Stimulated activated CD8-positive, alpha-beta memory T cell treated with anti-CD3 and anti-CD28 coated beads, Interleukin-7, amount 100 ng/mL, for 1 hour (primary cell): ENCODE data around the gene SH2D3A.
A peak's percentile ranks its signal among the peaks of the same experiment; 100 is the strongest.
"Not testable (repeated sequence)": the region's sequence is repeated elsewhere in the genome, so short reads cannot be mapped to it uniquely, and the experiment has no call there.

ENCODE experiments used
- DNase-seq, 2 donors: peaks; one replicate each; pipeline ENCODE4 v3.0.0-alpha.2; 2020; ENCODE audit warnings: low read depth in 2 of 2

SH2D3A gene

DNA sequence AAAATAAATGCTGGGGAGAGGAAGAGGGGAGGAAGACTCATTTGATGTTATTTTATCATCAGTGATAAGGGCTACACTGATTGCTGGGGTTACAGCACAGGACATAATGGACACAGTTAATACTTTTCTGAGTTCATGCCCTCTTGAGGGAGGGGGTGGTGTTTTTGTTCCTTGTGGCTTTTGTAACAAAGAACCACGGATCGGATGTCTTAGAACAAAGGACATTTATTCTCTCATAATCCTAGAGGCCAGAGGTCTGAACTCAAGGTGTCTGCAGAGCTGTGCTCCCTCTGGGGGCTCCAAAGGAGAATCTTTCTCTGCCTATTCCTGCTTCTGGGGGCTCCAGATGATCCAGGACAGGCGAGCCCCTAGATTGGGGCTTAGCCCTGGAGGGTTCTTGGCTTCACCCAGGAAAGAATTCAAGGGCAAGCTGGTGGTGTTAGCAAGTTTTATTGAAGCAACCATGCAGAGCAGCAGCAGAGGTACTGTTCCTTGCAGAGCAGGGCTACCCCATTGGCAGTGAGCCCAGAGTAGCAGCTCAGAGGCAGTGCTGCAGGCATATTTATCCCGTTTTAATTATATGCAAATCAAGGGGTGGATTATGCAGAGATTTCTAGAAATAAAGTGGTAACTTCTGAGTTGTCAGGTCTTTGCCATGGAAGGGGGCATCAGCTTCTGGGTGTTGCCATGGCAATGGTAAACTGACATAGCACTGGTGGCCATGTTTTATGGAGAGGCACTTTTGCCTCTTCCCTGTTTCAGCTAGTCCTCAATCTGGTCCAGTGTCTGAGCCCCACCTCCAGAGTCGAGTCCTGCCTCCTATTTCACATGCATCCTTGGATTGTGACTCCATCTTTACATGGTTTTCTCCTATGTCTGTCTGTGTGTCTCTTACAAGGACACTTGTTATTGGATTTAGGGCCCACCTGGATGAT, 23.2 kb upstream of the SH2D3A start:
- no peak for DNase-seq

DNA sequence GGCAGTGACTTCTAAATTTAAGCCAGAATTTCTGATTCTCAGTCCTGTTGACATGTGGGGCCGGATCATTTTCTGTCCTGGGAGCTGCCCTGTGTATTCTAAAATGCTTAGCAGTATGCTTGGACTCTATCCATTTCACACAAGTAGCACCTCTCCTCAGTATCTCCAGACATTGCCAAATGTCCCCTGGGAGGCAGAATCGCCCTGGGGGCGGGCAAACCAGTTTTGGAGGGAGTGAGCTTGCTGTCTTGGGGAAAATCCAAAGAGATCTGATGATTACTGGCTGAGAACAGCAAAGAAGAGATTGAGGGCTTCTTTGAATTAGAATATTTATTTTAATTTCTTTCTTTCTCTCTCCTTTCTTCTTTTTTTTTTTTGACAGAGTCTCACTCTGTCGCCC, 21.7 kb upstream of the SH2D3A start:
- DNase-seq, result no peak

DNA sequence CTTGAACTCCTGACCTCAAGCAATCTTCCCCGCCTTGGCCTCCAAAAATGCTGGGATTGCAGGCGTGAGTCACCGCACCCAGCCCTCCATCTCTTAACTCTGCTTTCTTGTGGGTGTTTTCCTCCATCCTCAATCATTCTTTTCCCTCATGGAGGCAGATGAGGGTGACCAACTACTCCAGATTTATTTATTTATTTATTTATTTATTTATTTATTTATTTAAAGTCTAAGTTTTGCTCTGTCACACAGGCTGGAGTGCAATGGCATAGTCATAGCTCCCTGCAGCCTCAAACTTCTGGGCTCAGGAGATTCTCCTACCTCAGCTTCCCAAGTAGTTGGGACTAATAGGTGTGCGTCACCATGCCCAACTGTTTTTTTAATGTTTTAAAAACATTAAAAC, 20.2 kb upstream of the SH2D3A start:
- DNase-seq, result no peak

DNA sequence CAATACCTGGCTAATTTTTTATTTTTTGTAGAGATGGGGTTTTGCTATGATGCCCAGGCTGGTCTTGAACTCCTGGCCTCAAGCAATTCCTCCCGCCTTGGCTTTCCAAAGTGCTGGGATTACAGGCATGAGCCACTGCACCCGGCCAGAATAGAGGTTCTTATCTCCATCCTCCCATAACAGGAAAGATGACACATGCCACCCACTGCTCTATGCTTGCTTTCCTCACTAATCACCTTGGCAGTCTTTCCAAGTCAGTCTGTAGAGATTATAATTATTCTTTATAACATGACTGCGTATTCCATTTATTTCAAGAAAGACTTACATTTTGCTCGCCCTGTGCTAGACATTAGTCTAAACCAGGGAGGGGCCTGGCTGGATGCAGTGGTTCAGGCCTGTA, 12.0 kb upstream of the SH2D3A start:
- DNase-seq, result no peak

DNA sequence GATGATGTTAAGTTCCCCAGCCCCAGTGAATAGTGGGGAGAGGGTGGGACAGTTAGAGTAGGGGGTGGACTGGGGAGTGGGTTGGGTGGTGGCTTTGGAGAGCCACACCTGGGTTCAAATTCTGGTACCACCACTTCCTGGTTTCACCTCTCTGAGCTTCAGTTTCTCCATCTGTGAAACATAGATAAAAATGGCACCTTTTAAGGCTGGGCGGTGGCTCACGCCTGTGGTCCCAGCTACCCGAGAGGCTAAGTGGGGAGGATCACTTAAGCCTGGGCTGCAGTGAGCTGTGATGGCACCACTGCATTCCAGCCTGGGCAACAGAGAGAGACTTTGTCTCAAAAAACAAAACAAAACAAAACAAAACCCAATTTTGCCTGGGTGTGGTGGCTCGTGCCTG, 11.2 kb upstream of the SH2D3A start:
- no peak for DNase-seq

DNA sequence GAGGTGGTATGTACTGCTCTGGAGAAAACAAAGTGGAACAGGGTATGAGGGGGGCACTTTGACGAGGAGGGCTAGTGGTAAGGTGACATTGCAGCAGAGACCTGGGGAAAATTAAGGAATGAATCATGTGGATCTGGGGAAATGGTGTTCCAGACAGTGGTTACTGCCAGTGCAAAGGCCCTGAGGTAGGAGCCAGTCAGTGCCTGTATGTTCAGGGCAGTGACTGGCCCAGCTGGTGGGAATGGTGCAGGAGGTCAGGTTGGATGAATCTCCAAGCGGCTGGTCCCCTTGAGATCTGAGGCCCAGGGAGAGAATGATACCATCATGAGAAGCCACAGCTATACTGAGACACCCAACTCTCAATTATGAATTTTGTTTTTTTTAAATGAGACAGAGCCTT, 10.2 kb upstream of the SH2D3A start:
- DNase-seq, result no peak

DNA sequence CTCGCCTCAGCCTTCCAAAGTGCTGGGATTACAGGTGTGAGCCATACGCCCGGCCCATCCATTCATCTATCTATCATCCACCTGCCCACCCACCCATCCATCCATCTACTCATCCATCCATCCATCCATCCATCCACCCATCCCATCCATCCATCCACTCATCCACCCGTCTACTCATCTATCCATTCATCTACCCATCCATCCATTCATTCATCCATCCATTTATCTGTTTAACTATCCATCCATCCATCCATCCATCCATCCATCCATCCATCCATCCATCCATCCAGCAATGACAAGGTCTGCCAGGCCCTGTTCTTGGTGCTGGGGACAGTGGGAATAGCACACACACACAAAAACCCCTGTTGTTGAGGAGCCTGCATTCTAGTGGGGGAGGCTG, 9.8 kb upstream of the SH2D3A start:
- DNase-seq, result no peak

DNA sequence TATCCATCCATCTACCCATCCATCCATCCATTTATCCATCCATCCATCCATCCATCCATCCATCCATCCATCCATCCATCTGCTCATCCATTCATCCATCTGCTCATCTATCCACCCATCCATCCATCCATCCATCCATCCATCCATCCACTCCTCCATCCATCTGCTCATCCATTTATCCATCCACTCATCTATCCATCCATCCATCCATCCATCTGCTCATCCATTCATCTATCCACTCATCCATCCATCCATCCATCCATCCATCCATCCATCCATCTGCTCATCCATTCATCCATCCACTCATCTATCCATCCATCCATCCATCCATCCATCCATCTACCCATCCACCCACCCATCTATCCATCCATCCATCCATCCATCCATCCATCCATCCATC, 8.8 kb upstream of the SH2D3A start:
- not testable (repeated sequence) for DNase-seq

DNA sequence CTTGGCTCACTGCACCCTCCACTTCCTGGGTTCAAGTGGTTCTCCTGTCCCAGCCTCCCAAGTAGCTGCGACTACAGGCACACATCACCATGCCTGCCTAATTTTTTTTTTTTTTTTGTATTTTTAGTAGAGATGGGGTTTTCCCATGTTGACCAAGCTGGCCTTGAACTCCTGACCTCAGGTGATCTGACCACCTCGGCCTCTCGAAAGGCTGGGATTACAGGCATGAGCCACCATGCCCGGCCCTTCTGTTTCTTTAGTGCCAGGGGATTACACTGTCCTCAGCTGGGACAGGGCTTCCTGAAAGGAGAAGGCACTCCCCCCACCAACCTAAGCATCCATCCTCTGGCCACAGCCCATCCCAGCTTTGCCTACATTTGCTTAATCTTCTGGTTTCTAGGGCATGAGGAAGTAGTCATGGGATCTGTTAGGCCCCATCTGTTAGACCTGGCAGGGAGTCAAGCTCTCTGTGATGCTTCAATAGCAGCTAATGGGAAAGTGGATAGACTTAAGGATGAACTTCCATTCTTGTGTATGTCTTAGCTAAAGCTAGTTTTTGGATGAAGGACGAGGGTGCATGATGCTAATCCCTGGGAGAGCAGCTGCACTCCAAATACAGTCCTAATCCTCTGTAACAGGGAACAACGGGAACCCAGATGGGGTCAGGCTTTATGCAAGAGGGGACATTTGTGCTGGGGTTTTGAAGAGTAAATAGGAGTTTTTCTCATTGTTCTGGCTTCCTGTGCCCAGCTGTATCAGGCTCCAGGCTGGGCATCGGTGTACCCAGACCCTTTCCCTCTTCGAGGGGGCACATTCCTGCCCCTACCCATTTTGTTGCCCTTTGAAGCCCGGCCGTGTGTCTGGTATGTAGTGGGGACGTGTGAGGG, 7.8 kb upstream of the SH2D3A start:
- DNase-seq, result no peak

DNA sequence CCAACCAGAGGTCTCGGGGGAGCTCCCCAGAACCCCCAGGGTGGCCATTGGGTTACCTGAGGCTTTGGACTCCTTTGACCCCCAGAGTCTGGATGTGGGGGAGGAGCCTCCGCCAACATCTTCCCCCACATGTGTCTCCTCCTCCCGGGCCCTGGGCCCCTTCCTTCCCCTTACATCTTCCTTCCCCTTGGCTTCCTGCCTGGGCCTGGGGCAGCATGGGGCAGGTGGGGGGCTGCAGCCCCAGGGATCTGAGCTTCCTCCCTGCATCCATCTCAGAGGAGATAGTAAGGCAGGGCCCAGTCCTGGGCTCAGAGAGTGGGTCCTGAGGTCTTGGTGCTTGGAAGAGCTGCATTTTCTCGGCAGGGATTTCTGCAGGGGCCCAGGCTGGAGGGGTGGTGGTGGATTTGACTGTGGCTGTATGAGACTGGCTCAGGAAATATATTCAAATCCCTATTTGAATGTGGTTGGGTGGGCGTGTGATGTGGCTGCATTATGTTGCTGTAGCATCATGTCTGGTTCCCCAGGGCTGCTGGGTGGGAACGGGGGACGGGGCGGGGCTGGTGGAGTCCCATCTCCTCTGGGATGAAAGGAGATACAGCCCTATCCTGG, 6.2 kb upstream of the SH2D3A start:
- no peak for DNase-seq

DNA sequence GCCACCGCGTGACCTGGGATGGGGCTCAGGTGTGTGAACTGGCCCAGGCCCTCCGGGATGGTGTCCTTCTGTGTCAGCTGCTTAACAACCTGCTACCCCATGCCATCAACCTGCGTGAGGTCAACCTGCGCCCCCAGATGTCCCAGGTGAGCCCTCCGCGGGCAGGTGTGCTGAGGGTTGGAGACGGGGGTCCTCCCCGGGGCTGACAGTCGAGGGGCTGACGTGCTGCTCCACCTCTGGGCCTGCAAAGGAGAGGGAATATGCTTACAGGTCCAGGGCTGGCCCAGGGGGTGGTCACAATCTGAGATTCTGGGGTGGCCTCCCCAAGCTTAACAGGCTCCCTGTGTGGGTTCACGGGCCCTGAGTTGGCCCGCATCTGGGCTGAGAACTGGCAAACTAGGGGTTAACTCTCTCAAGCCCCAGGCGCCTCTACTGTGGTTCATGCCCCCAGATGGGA, 5.7 kb upstream of the SH2D3A start:
- no peak for DNase-seq

DNA sequence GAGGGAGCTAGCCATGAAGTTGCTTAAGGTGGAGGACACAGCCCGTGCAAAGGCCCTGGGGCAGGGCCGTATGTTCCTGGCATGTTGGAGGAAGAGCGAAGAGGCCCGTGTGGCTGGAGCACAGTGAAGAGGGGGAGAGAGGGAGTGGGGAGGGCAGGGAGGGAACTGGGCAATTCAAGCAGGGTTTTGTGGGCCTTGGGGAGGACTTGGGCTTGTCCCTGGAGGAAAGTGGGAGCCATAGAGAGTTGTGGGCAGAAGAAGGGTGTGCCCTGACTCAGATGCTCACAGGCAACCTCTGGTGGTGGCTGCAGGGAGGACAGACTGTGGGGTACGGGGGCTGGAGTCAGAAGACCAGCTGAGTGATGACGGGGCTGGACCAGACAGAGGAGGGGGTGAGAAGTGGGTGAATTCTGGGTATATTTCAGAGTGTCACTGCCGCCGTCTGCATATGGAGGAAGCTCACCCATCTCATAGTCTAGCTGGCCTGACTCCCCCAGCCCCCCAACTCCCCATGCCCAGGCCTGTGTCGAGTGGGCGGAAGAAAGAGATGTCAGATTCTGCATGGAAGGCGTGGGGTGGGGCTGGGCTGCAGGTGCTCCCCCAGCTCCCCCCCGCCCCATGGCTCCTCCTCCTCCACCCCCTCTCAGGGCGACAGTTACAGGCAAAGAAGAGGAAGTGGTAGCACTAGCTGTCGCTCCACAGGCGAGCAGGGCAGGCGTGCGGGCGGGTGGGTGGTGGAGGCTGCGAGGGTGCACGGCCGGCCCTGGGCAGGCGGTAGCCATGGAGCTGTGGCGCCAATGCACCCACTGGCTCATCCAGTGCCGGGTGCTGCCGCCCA, 5.0 kb upstream of the SH2D3A start, which contains the start of gene VAV1:
Gene VAV1, plus strand, starts transcription at position 681 of the 838 bp plus-strand sequence. Its CDS starts 100 bp downstream, at position 781.
- DNase-seq, result peak; percentile 59 to 66

DNA sequence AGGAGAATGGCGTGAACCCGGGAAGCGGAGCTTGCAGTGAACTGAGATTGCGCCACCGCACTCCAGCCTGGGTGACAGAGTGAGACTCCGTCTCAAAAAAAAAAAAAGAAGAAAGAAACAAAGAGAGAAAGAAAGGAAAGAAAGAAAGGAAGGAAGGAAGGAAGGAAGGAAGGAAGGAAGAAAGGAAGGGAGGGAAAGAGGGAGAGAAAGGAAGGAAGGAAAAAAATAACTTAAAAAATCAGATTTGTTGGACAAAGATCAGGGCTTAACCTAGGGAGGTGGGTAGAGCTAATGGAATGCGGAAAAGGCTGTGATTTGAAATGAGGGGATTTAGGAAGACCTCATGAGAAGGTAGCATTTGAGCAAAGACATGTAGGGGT, 4.4 kb upstream of the SH2D3A start:
- DNase-seq, result not testable (repeated sequence)

DNA sequence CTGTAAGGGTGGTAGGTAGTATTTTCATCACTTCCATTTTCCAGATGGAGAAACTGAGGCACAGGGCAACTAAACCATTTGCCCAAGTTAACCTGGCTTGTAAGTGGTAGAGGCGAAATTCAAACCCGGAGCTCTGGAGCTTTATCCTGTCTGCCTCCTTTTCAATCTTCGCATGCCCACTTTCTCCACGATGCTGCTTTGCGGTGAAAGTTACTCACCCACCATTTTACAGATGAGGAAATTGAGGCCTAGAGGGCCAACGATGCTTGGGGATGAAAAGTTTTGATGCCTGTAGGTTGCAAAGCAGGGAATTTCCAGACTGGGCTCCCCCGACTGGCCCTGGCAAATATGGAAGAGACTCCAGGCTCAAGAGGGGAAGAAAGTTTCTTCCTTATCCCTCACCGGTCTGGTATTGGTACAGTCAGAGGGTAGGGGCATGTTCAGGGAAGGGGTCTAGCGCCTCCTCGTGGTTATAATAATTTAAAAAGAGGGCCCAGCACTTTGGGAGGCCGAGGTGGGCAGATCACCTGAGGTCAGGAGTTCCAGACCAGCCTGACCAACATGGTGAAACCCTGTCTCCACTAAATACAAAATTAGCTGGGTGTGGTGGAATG, 1.9 kb upstream of the SH2D3A start:
- no peak for DNase-seq

DNA sequence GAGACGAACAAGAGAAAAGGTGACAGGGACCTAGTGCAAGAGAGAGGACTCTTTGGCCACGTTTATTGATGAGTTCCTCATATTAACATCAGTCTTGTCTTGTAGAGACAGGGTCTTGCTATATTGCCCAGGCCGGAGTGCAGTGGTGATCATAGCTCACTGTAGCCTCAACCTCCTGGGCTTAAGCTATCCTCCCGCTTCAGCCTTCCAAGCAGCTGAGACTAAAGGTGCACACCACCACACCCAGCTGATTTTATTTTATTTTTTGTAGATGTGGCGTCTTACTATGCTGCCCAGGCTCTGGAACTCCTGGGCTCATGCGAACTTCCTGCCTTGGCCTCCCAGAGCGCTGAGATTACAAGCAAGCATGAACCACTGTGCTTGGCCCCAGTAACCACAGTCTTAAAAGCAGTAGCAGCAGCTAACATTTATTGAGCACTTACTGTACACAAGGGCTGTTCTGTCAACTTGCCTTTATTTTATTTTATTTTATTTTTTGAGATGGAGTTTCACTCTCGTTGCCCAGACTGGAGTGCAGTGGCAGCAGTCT, 1.1 kb upstream of the SH2D3A start:
- no peak for DNase-seq

DNA sequence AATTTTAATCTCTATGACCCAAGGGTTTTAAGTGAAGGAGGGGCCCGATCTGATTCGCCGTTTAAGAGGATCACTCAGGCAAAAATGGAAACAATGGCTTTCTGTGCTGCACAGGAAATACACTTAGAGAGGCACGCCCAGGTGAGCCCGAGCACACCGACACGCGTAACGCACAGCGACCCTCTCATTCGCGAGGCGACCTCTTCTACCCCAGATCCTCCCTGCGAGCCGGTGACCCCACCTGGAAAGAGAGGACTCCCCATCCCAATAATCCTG, 216 bp downstream of the SH2D3A start:
- peak in 1 of 2 donors; percentile 27 for DNase-seq

DNA sequence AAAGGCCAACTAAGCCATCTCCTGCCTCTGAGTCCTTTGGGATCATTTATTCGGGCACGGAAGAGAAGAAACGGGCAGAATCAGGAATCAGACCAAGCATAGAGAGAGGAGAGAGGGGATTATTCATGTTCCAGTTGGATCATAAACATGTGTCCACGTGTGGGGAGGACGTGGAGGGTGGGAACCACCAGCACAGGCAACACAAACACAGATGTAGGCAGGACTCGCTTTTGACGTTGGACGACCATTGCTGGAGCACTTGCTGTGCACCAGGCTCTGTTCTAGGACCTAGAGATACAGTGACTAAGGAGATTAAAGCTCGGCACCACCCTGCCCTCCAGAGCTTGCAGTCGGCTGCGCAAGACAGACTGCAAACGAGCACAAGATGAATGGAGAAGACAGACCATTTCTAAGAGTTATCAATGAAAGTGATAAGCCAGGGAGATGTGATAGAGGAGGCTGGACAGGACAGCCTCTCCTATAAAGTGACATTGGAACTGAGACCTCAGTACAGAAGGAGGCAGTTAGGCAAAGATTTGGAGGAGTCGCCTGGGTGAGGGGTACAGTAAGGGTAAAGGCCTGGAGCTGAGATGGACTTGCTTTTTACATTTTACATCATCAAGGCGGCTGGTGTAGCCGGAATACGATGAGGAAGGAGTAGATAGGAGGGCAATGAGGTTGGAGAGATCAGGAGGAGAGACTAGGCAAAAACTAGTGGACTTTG, 716 bp downstream of the SH2D3A start:
- DNase-seq, result no peak

DNA sequence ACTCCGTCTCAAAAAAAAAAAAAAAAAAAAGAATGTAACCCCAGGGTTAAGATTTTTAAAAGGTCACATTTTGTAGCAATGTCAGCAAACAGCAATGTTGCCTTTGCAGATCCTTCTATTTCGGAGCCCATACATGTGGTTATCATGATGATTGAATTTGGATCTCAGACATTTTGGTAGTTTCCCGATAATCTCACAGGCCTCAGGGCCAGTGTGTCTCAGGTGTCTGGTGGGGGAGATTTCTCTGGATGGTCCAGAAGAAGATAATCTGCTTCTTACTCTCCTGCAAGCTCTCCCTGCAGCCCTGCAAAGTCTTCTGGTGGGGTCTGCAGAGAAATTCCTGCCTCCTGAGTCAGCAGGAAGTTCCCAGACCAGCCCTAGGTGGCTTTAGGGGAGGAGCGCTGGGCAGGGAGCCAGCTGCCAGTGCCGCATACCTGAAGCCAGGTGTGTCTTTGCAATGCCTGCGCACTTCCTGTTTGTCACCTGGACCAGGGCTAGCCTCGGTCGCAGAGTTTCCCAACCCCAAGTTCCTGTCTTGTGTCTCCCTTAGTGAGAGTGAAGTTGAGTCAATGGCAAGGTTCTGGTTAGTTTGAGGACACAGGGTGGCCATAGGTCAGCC, 1.4 kb downstream of the SH2D3A start:
- no peak for DNase-seq

DNA sequence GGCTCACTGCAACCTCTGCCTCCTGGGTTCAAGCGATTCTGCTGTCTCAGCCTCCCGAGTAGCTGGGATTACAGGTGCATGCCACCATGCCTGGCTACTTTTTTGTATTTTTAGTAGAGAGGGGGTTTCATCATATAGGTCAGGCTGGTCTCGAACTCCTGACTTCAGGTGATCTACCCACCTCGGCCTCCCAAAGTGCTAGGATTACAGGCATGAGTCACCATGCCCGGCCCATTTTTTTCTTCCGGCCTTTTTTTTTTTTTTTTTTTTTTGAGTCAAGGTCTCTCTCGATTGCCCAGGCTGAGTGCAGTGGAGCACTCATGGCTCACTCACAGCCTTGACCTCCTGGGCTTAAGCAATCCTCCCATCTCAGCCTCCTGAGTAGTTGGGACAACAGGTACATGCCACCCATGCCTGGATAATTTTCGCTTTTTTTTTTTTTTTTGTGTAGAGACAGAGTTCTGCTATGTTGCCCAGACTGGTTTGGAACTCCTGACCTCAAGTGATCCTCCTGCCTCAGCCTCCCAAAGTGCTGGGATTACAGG, 4.9 kb downstream of the SH2D3A start:
- not testable (repeated sequence) for DNase-seq
